ENCODE measurements around the gene PRKCSH. TPM values are rescaled to one million over a fixed set of nuclear protein-coding genes. Genes with fewer than 3 reads are reported as not detected.
"Not testable (repeated sequence)": the region's sequence is repeated elsewhere in the genome, so short reads cannot be mapped to it uniquely, and the experiment has no call there.

PRKCSH gene
- total RNA-seq, 4 donors from 2014 or later = 31.6 to 54.2 (median 50.6) TPM

DNA sequence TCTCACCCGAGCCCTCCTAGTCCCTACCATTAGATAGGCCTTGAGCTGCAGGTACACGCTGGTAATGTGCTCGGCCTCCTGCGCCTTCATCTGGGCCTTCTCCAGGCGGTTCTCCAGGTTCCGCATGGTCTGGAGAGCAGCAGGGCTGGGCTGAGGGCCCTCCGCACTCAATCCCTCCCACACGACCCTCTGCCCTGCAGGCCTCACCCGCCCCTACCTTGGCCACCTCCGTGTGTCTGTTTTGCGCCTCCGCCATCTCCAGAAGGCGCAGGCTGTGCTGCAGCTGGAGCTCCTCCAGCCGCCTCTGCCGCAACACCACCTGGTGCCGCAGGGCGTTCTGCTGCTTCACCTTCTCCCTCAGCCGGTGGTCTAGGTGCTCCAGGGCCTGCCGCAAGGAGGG, 8.8 kb upstream of the PRKCSH start:
- H3K9me3 ChIP-seq = no peaks in the 10 kb centered on the region
- DNase-seq (no peak), ATAC-seq (no peak)
- peaks cover 20 to 26% (median 23%) of the 10 kb centered on the region in 3 donors for H3K27me3 ChIP-seq
- in situ Hi-C loops (cut with MboI; ENCODE audit: low sequenced_read_pairs in 4 of 4) = no loop called here
- TF ChIP-seq, protein P1, sequence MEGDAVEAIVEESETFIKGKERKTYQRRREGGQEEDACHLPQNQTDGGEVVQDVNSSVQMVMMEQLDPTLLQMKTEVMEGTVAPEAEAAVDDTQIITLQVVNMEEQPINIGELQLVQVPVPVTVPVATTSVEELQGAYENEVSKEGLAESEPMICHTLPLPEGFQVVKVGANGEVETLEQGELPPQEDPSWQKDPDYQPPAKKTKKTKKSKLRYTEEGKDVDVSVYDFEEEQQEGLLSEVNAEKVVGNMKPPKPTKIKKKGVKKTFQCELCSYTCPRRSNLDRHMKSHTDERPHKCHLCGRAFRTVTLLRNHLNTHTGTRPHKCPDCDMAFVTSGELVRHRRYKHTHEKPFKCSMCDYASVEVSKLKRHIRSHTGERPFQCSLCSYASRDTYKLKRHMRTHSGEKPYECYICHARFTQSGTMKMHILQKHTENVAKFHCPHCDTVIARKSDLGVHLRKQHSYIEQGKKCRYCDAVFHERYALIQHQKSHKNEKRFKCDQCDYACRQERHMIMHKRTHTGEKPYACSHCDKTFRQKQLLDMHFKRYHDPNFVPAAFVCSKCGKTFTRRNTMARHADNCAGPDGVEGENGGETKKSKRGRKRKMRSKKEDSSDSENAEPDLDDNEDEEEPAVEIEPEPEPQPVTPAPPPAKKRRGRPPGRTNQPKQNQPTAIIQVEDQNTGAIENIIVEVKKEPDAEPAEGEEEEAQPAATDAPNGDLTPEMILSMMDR (IDR thresholded peaks at IDR 0.05 in 4 of 5, conservative IDR thresholded peaks at IDR 0.05 in 1 of 5) = no peak
- TF ChIP-seq POLR2A (IDR thresholded peaks at IDR 0.05) = no peak
- peaks cover 4 to 11% of the 10 kb centered on the region in 2 donors for H3K4me1 ChIP-seq
- no peak overlapping the region for H3K27ac ChIP-seq
- intact Hi-C loops (cut with DNase I; ENCODE audit: low total_unique reads) = no loop called here
- no peak overlapping the region for H3K4me3 ChIP-seq
- no peaks in the 10 kb centered on the region for H3K36me3 ChIP-seq

DNA sequence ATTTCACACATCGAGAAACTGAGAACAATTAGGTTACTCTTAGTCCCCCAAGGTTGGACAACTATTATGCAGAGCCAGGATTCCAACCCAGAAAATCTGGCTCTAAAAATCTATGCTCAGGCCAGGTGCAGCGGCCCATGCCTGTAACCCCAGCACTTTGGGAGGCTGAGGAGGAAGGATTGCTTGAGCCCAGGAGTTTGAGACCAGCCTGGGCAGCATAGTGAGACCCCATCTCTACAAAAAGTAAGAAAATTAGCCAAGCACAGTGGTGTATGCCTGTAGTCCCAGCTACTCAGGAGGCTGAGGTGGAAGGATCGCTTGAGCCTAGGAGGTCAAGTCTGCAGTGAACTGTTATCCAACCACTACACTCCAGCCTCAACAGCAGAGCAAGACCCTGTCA, 1.9 kb upstream of the PRKCSH start:
- ATAC-seq; DNase-seq; intact Hi-C loops (cut with DNase I; ENCODE audit: low total_unique reads); H3K4me3 ChIP-seq; H3K27ac ChIP-seq; H3K27me3 ChIP-seq; in situ Hi-C loops (cut with MboI; ENCODE audit: low sequenced_read_pairs in 4 of 4); H3K9me3 ChIP-seq: not testable (repeated sequence)
- Histone ChIP-seq H3K4me1 (peaks cover 14% of the 10 kb centered on the region in 2 donors), H3K36me3 (peaks cover 0 to 21% of the 10 kb centered on the region in 2 donors)

DNA sequence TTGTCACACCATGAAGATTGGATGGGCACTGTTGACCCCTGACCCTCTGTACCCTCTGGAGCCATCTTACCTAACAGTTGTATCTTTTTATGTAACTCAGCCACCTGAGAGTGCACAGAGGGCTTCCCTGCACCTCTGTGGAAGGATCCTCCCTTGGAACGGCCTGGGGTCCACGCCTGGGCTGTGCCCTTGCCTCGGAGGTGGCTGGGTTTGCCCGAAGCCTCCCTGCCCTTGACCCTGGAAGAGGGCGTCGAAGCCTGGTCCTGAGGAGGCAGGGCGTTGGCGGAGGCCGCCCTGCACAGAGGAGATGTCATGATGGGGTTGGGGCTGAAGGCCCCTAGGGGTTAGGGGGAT, 755 bp upstream of the PRKCSH start:
- peaks cover 0 to 28% of the 10 kb centered on the region in 2 donors for H3K36me3 ChIP-seq
- ATAC-seq (no peak), DNase-seq (no peak)
- TF ChIP-seq, protein P1 (IDR thresholded peaks at IDR 0.05 in 4 of 5, conservative IDR thresholded peaks at IDR 0.05 in 1 of 5) = no peak
- TF ChIP-seq POLR2A (IDR thresholded peaks at IDR 0.05) = no peak
- H3K4me3 ChIP-seq = peak overlapping the region; percentile 71 to 78 (median 74)
- in situ Hi-C loops (cut with MboI; ENCODE audit: low sequenced_read_pairs in 4 of 4) = loop anchor here in 1 of 4 donors (5.0 kb wide), 1 partner anchor 57 kb away; no protein-coding TSS in a partner anchor
- no peaks in the 10 kb centered on the region for H3K27me3 ChIP-seq
- peak overlapping the region; percentile 65 to 85 (median 76) for H3K27ac ChIP-seq
- H3K9me3 ChIP-seq = no peaks in the 10 kb centered on the region
- H3K4me1 ChIP-seq = peaks cover 14% of the 10 kb centered on the region in 2 donors
- intact Hi-C loops (cut with DNase I; ENCODE audit: low total_unique reads) = loop anchor here (1.0 to 2.0 kb wide), 5 partner anchors 53 to 163 kb away; partner anchors contain the start of genes ECSIT, ELOF1, ZNF627 and ZNF653

DNA sequence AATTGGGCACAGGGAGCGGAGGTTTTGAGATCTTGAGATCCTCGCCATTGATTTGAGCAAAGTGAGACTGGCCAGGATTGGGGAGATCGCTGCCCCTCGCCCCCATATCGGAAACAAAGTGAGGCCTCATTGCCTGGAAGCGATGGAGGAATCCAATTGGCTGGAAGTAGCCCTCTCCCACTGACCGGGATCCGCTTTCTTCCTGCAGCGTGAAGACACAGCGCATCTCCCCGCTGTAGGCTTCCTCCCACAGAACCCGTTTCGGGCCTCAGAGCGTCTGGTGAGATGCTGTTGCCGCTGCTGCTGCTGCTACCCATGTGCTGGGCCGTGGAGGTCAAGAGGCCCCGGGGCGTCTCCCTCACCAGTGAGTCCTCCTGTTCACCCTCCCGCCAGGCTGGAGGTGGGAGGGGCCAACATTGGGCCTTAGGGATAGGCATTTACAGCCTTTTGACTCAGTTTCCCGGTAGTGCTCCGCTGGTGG, 438 bp downstream of the PRKCSH start:
- H3K4me3 ChIP-seq = peak overlapping the region; percentile 71 to 85 (median 78)
- TF ChIP-seq, protein P1 (IDR thresholded peaks at IDR 0.05 in 4 of 5, conservative IDR thresholded peaks at IDR 0.05 in 1 of 5) = no peak
- no peak for TF ChIP-seq POLR2A (IDR thresholded peaks at IDR 0.05)
- intact Hi-C loops (cut with DNase I; ENCODE audit: low total_unique reads) = loop anchor here (1.0 to 2.0 kb wide), 5 partner anchors 55 to 161 kb away; partner anchors contain the start of genes ECSIT, ELOF1, ZNF627 and ZNF653
- peaks cover 14% of the 10 kb centered on the region in 2 donors for H3K4me1 ChIP-seq
- in situ Hi-C loops (cut with MboI; ENCODE audit: low sequenced_read_pairs in 4 of 4) = loop anchor here in 1 of 4 donors (5.0 kb wide), 1 partner anchor 59 kb away; no protein-coding TSS in a partner anchor
- H3K27me3 ChIP-seq = no peaks in the 10 kb centered on the region
- DNase-seq = no peak
- H3K27ac ChIP-seq = peak overlapping the region; percentile 65 to 85 (median 76)
- peak in 1 of 2 donors; percentile 1 for ATAC-seq
- H3K36me3 ChIP-seq = peaks cover 0 to 40% of the 10 kb centered on the region in 2 donors
- no peaks in the 10 kb centered on the region for H3K9me3 ChIP-seq

- in situ Hi-C loops (cut with MboI; ENCODE audit: low sequenced_read_pairs in 4 of 4) = loop anchor here in 1 of 4 donors (5.0 kb wide), 1 partner anchor 61 kb away; no protein-coding TSS in a partner anchor
- no peak for ATAC-seq
- intact Hi-C loops (cut with DNase I; ENCODE audit: low total_unique reads) = no loop called here
- Histone ChIP-seq H3K4me3 (no peak overlapping the region), H3K4me1 (peaks cover 14% of the 10 kb centered on the region in 2 donors), H3K9me3 (no peaks in the 10 kb centered on the region), H3K27me3 (no peaks in the 10 kb centered on the region), H3K27ac (no peak overlapping the region), H3K36me3 (peaks cover 0 to 60% of the 10 kb centered on the region in 2 donors)
- TF ChIP-seq, protein P1 (IDR thresholded peaks at IDR 0.05 in 4 of 5, conservative IDR thresholded peaks at IDR 0.05 in 1 of 5) = no peak
- no peak for TF ChIP-seq POLR2A (IDR thresholded peaks at IDR 0.05)
- DNase-seq = no peak
These were observed 2.5 kb downstream of the PRKCSH start for GRCh38 chr19:11437955-11438354.

All from gastrocnemius medialis (tissue), 4 donors.